K562 (cell line): Measurements from ENCODE around the gene FTO. TPM values are rescaled to one million over a fixed set of nuclear protein-coding genes. Genes with fewer than 3 reads are reported as not detected.

Experiments
- ATAC-seq: fragments of 200-7000 bp; cut with Tn5 transposase; 3 replicates; pipeline ENCODE4 v1.9.1; 2020; ENCODE audit warnings: moderate library complexity
- BruUV-seq: library from RNA; stranded (reverse); fragments of 400-500 nt; replicated peaks from 2 replicates; lab custom pipeline; 2021; lab: Mats Ljungman, UMichigan
- CTCF ChIA-PET: fragments of 300-600 bp; formaldehyde crosslinking; extraction: SDS; loops from one replicate; lab custom pipeline; 2021; ENCODE audit warnings: low intra/inter-chr PET ratio; lab: Yijun Ruan, JAX
- POLR2A ChIA-PET: fragments of 300-600, 350-650 bp; sonication (Branson Sonifier 250); formaldehyde crosslinking; extraction: SDS; loops from one replicate; lab custom pipeline; 2021; ENCODE audit warnings: antibody characterized with exemption, inconsistent platforms; lab: Yijun Ruan, JAX
- DNase-seq, 4 experiments: peaks; one replicate each; pipeline versions ENCODE4 v3.0.0 to v3.0.0-alpha.2; 2011 to 2018; ENCODE audit warnings: low spot score in 3 of 4, mixed read lengths in 3 of 4; ENCODE audit errors: extremely low read depth in 1 of 4
- FAIRE-seq: peaks from 2 replicates; lab custom pipeline; 2011; peaks lifted over from hg19 to GRCh38; lab: Jason Lieb, UNC
- H2AFZ ChIP-seq: 2 replicates; pipeline ENCODE4 v1.6.0; 2011; ENCODE audit warnings: low read depth, low read length, control low read depth, inconsistent platforms
- H3K27ac ChIP-seq: fragments of 200-600 bp; 3 replicates; pipeline ENCODE4 v1.8.0; 2011; ENCODE audit warnings: low read depth, mild to moderate bottlenecking, control low read depth, inconsistent platforms, low read length, moderate library complexity, mixed read lengths; ENCODE audit errors: extremely low read depth
- H3K27me3 ChIP-seq, 2 experiments: fragments of 300-600 bp in 1 of 2; 2 replicates in 1 of 2; 3 replicates in 1 of 2; pipeline versions ENCODE4 v1.6.0 to v1.8.0; 2011; ENCODE audit warnings: inconsistent platforms in 2 of 2, low read length in 2 of 2, mild to moderate bottlenecking in 1 of 2, mixed read lengths in 1 of 2, moderate library complexity in 1 of 2; ENCODE audit not compliant: control insufficient read depth in 2 of 2, insufficient read depth in 2 of 2
- H3K36me3 ChIP-seq: fragments of 300-600 bp; 3 replicates; pipeline ENCODE4 v1.8.0; 2011; ENCODE audit warnings: mild to moderate bottlenecking, low read length, inconsistent platforms; ENCODE audit not compliant: control insufficient read depth, insufficient read depth
- H3K4me1 ChIP-seq, 2 experiments: fragments of 200-600 bp in 1 of 2; replicated peaks in 1 of 2; 2 replicates in 1 of 2; 3 replicates in 1 of 2; pipeline versions ENCODE4 v1.5.1 to v1.8.0; 2011; ENCODE audit warnings: inconsistent platforms in 2 of 2, low read length in 2 of 2, mild to moderate bottlenecking in 1 of 2, mixed read lengths in 1 of 2, moderate library complexity in 1 of 2; ENCODE audit not compliant: control insufficient read depth in 2 of 2, insufficient read depth in 2 of 2
- H3K4me2 ChIP-seq: 2 replicates; pipeline ENCODE4 v1.6.1; 2011; ENCODE audit warnings: low read length, control low read depth, inconsistent platforms, mixed read lengths; ENCODE audit not compliant: insufficient read depth
- H3K4me3 ChIP-seq: fragments of 200-600 bp; sonication (generic), shearing (Covaris generic); 2 replicates; pipeline ENCODE4 v1.5.1; 2016; ENCODE audit warnings: control low read depth, inconsistent platforms
- H3K79me2 ChIP-seq: fragments of 200-600 bp; 3 replicates; pipeline ENCODE4 v1.8.0; 2011; ENCODE audit warnings: low read length, inconsistent platforms; ENCODE audit not compliant: control insufficient read depth, insufficient read depth
- H3K9ac ChIP-seq, 2 experiments: 2 replicates each; pipeline versions ENCODE4 v1.6.0 to v1.6.1; 2011; ENCODE audit warnings: low read depth in 2 of 2, low read length in 2 of 2, control low read depth in 1 of 2, inconsistent platforms in 1 of 2, mild to moderate bottlenecking in 1 of 2, mixed read lengths in 1 of 2; ENCODE audit not compliant: insufficient read depth in 1 of 2
- H3K9me1 ChIP-seq: one replicate; pipeline ENCODE4 v1.6.0; 2011; ENCODE audit warnings: inconsistent platforms, mild to moderate bottlenecking, low read length, moderate library complexity; ENCODE audit not compliant: control insufficient read depth, insufficient read depth
- H3K9me3 ChIP-seq: replicated peaks from 2 replicates; pipeline ENCODE4 v1.5.1; 2011; ENCODE audit warnings: low read depth, low read length, inconsistent platforms; ENCODE audit not compliant: control insufficient read depth, insufficient read depth
- H4K20me1 ChIP-seq: replicated peaks from 2 replicates; pipeline ENCODE4 v1.6.1; 2011; ENCODE audit warnings: low read length, inconsistent platforms, mixed read lengths; ENCODE audit not compliant: control insufficient read depth, insufficient read depth
- BCOR ChIP-seq: fragments of 450-650 bp; IDR thresholded peaks from 2 replicates; pipeline ENCODE4 v1.6.1; 2016
- CEBPG ChIP-seq, 3 experiments: fragments of 200-800 bp in 1 of 3; sonication (Bioruptor generic) in 1 of 3; sonication (generic) in 1 of 3; formaldehyde crosslinking in 1 of 3; IDR thresholded peaks in 2 of 3; conservative IDR thresholded peaks in 1 of 3; 2 replicates each; pipeline versions ENCODE4 v1.6.1 to v1.8.0; 2016 to 2022; ENCODE audit warnings: missing compliant biosample characterization in 2 of 3, missing genetic modification characterization in 2 of 3, mild to moderate bottlenecking in 1 of 3, missing genetic modification reagents in 1 of 3
- CREB1 ChIP-seq, 2 experiments: sonication (generic) in 1 of 2; formaldehyde crosslinking in 1 of 2; IDR thresholded peaks; 2 replicates each; pipeline versions ENCODE4 v1.6.1 to v1.8.0; 2012 to 2022; ENCODE audit warnings: inconsistent platforms in 1 of 2, mild to moderate bottlenecking in 1 of 2, missing genetic modification reagents in 1 of 2, moderate library complexity in 1 of 2
- DLX4 ChIP-seq: fragments of 250-450 bp; sonication (Bioruptor Pico); IDR thresholded peaks from 2 replicates; pipeline ENCODE4 v1.6.1; 2021; ENCODE audit warnings: mild to moderate bottlenecking
- ETV5 ChIP-seq: sonication (generic); formaldehyde crosslinking; IDR thresholded peaks from 2 replicates; pipeline ENCODE4 v1.4.0; 2020; ENCODE audit warnings: low read depth, mild to moderate bottlenecking, missing genetic modification reagents
- MCM5 ChIP-seq: fragments of 450-650 bp; IDR thresholded peaks from 2 replicates; pipeline ENCODE4 v1.6.1; 2016; ENCODE audit warnings: low read depth
- MTA3 ChIP-seq: fragments of 450-650 bp; formaldehyde crosslinking; IDR thresholded peaks from 2 replicates; pipeline ENCODE4 v1.6.1; 2017; ENCODE audit warnings: mild to moderate bottlenecking, borderline replicate concordance
- NFRKB ChIP-seq: fragments of 450-650 bp; IDR thresholded peaks from 2 replicates; pipeline ENCODE4 v1.6.1; 2016; ENCODE audit warnings: low read depth
- PCBP2 ChIP-seq: fragments of 200-400 bp; formaldehyde crosslinking; IDR thresholded peaks from 2 replicates; pipeline ENCODE4 v1.6.1; 2018; ENCODE audit warnings: low read length, low read depth, mild to moderate bottlenecking, moderate library complexity; ENCODE audit not compliant: poor library complexity, severe bottlenecking
- PHTF2 ChIP-seq: fragments of 250-450 bp; sonication (Bioruptor Pico); IDR thresholded peaks from 2 replicates; pipeline ENCODE4 v1.5.0; 2021; ENCODE audit warnings: mild to moderate bottlenecking
- PPARD ChIP-seq: fragments of 250-450 bp; sonication (Bioruptor Pico); IDR thresholded peaks from 2 replicates; pipeline ENCODE4 v1.8.0; 2022; ENCODE audit warnings: inconsistent platforms, mild to moderate bottlenecking, moderate library complexity
- PTBP1 ChIP-seq: fragments of 200-400 bp; formaldehyde crosslinking; IDR thresholded peaks from 2 replicates; pipeline ENCODE4 v1.6.1; 2017; ENCODE audit warnings: low read depth, low read length
- RHOXF2B ChIP-seq: fragments of 250-450 bp; sonication (Bioruptor Pico); conservative IDR thresholded peaks from 2 replicates; pipeline ENCODE4 v1.5.1; 2021
- SRSF9 ChIP-seq: fragments of 200-400 bp; formaldehyde crosslinking; IDR thresholded peaks from 2 replicates; pipeline ENCODE4 v1.6.1; 2017; ENCODE audit warnings: low read depth, low read length, borderline replicate concordance
- STAT5B ChIP-seq: fragments of 250-450 bp; sonication (Bioruptor Pico); IDR thresholded peaks from 2 replicates; pipeline ENCODE4 v1.8.0; 2021; ENCODE audit warnings: mild to moderate bottlenecking, inconsistent platforms
- TCF7L2 ChIP-seq: fragments of 150-350 bp; IDR thresholded peaks from 2 replicates; pipeline ENCODE4 v1.6.1; 2016; ENCODE audit warnings: low read depth, mild to moderate bottlenecking, low read length, moderate library complexity
- ZNF717 ChIP-seq: fragments of 250-450 bp; sonication (Bioruptor Pico); IDR thresholded peaks from 2 replicates; pipeline ENCODE4 v1.5.0; 2021
- WGBS: fragments of 100-300 bp; shearing (Covaris generic); methylation state at CpG from one replicate; pipeline ENCODE4 v1.1.6; 2016; ENCODE audit warnings: low coverage, mixed read lengths; ENCODE audit not compliant: insufficient coverage; ENCODE audit errors: missing lambda C conversion rate; 5-methylcytosine and 5-hydroxymethylcytosine counted together
- in situ Hi-C: fragments of 300-500 bp; cut with MboI; formaldehyde crosslinking; loops from 4 replicates; pipeline ENCODE4 v1.15.0; 2018; ENCODE audit warnings: inconsistent platforms, mixed read lengths
- intact Hi-C: fragments of 100-400 bp; cut with micrococcal nuclease; formaldehyde crosslinking; loops from 2 replicates; pipeline ENCODE4 v1.14.2; 2022
- polyA plus RNA-seq, 8 experiments: library from polyadenylated mRNA; depleted of rRNA in 4 of 8; stranded (reverse) in 5 of 8; unstranded in 3 of 8; fragments of >200 nt; fragmentation: Nextera tagmentation in 2 of 8; fragmentation: Illumina TruSeq in 1 of 8; extraction: Ambion mirVana in 2 of 8; extraction: Trizol in 1 of 8; gene quantifications; 2 replicates each; pipeline versions ENCODE4 v1.2.1 to v1.2.3, GENCODE V29; 2011 to 2014; ENCODE audit warnings: inconsistent platforms in 1 of 8, missing spikeins in 1 of 8
- total RNA-seq, 7 experiments: library from RNA; depleted of rRNA in 6 of 7; stranded (reverse); fragments of >200 nt in 6 of 7; fragmentation: Illumina TruSeq in 2 of 7; extraction: Trizol in 2 of 7; gene quantifications; 2 replicates each; pipeline versions ENCODE4 v1.2.1 to v1.2.3, GENCODE V29; 2011 to 2021; ENCODE audit warnings: low replicate concordance in 1 of 7
- TF ChIP-seq, protein P1 (sequence below): fragments of 450-650 bp; formaldehyde crosslinking; IDR thresholded peaks from 2 replicates; pipeline ENCODE4 v1.4.0; 2020; ENCODE audit warnings: mild to moderate bottlenecking, moderate library complexity

The FTO gene
- total and polyA plus RNA-seq, 9 of the 15 experiments (the other 6 are each of a cell fraction or from before 2014, with no cell fraction given) = 11.3 to 27.7 (median 25.5) TPM

DNA sequence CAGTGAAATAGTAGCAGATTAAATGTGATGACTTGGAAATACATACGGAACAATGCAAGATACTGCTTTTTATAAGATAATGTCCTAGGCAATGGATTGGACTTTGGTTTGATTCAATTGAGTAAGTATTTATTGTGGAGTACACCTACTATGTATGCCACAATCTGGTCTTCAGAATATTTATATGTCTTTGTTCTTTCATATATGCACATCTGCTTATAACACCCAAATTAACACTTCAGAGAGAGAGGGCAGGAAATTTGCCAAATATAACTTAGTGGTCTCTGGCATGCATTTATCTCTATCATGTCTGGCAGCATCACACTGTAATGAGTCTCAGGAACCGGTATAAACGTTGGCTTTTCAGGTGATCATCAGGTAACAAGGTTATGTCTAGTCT is 17.2 kb upstream of the FTO start:
- intact Hi-C loops = no loop called here
- H3K79me2 ChIP-seq = no peaks in the 10 kb centered on the region
- ChIA-PET POLR2A (no interaction called here), CTCF (no interaction called here)
- H3K4me3 ChIP-seq = no peak overlapping the region
- no peak overlapping the region for H3K4me2 ChIP-seq
- BruUV-seq = no TSS peak
- no peak overlapping the region for H3K9ac ChIP-seq
- no peak overlapping the region for H3K27ac ChIP-seq
- no peaks in the 10 kb centered on the region for H3K36me3 ChIP-seq
- no peak overlapping the region for H2AFZ ChIP-seq
- DNase-seq (no peak), ATAC-seq (no peak), FAIRE-seq (no peak)
- H3K27me3 ChIP-seq = no peaks in the 10 kb centered on the region
- in situ Hi-C loops = no loop called here
- no peaks in the 10 kb centered on the region for H3K9me1 ChIP-seq
- H4K20me1 ChIP-seq = no peaks in the 10 kb centered on the region
- 48% methylated on average over 3 of the region's 3 CpGs for WGBS
- no peaks in the 10 kb centered on the region for H3K9me3 ChIP-seq
- no peaks in the 10 kb centered on the region for H3K4me1 ChIP-seq
- TF ChIP-seq MCM5 = no peak
- TF ChIP-seq PCBP2 = no peak
- TF ChIP-seq ETV5 (CRISPR knock-in tag) = no peak
- no peak for TF ChIP-seq NFRKB
- TF ChIP-seq, protein P1, sequence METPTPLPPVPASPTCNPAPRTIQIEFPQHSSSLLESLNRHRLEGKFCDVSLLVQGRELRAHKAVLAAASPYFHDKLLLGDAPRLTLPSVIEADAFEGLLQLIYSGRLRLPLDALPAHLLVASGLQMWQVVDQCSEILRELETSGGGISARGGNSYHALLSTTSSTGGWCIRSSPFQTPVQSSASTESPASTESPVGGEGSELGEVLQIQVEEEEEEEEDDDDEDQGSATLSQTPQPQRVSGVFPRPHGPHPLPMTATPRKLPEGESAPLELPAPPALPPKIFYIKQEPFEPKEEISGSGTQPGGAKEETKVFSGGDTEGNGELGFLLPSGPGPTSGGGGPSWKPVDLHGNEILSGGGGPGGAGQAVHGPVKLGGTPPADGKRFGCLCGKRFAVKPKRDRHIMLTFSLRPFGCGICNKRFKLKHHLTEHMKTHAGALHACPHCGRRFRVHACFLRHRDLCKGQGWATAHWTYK (CRISPR knock-in tag) = no peak
- TF ChIP-seq TCF7L2 = no peak
- no peak for TF ChIP-seq DLX4 (CRISPR knock-in tag)
- TF ChIP-seq PHTF2 (CRISPR knock-in tag) = no peak
- no peak for TF ChIP-seq BCOR
- no peak for TF ChIP-seq MTA3
- TF ChIP-seq CEBPG (CRISPR knock-in tag; IDR thresholded peaks at IDR 0.05) = no peak
- TF ChIP-seq CEBPG (tag; conservative IDR thresholded peaks at IDR 0.05 in 1 of 2, IDR thresholded peaks at IDR 0.05 in 1 of 2) = no peak
- no peak for TF ChIP-seq SRSF9
- TF ChIP-seq ZNF717 (CRISPR knock-in tag) = no peak
- no peak for TF ChIP-seq CREB1 (IDR thresholded peaks at IDR 0.05)
- no peak for TF ChIP-seq CREB1 (CRISPR knock-in tag; IDR thresholded peaks at IDR 0.05)
- no peak for TF ChIP-seq PPARD (CRISPR knock-in tag)
- no peak for TF ChIP-seq PTBP1
- TF ChIP-seq RHOXF2B = no peak
- no peak for TF ChIP-seq STAT5B
